Activated CD8-positive, alpha-beta T cell treated with anti-CD3 and anti-CD28 coated beads for 36 hours (primary cell): ENCODE data around the gene GGACT. TPM values are rescaled to one million over a fixed set of nuclear protein-coding genes. Genes with fewer than 3 reads are reported as not detected.
A peak's percentile ranks its signal among the peaks of the same experiment; 100 is the strongest.

Source experiments
- ATAC-seq: fragments of 200-7000 bp; cut with Tn5 transposase; one replicate; pipeline ENCODE4 v1.10.0; 2021; ENCODE audit warnings: mild to moderate bottlenecking, moderate library complexity
- CTCF ChIA-PET: fragments of 350-600 bp; sonication (Branson Sonifier 250); formaldehyde crosslinking; loops from one replicate; lab custom pipeline; 2021; ENCODE audit warnings: antibody characterized with exemption; lab: Charles Lee
- POLR2A ChIA-PET: fragments of 350-600 bp; sonication (Branson Sonifier 250); formaldehyde crosslinking; loops from one replicate; lab custom pipeline; 2021; ENCODE audit warnings: antibody characterized with exemption; lab: Charles Lee
- DNase-seq: peaks from one replicate; pipeline ENCODE4 v3.0.0-alpha.2; 2020
- H3K27ac Mint-ChIP-seq: one replicate; pipeline ENCODE4 v1.8.0; 2021; ENCODE audit warnings: mild to moderate bottlenecking, mixed read lengths
- H3K27me3 Mint-ChIP-seq: one replicate; pipeline ENCODE4 v1.8.0; 2021; ENCODE audit warnings: mixed read lengths
- H3K36me3 Mint-ChIP-seq: one replicate; pipeline ENCODE4 v1.8.0; 2021; ENCODE audit warnings: low read depth, mixed read lengths
- H3K4me1 Mint-ChIP-seq: one replicate; pipeline ENCODE4 v1.8.0; 2021; ENCODE audit warnings: low read depth, mixed read lengths
- H3K4me3 Mint-ChIP-seq: one replicate; pipeline ENCODE4 v1.8.0; 2021; ENCODE audit warnings: mild to moderate bottlenecking, moderate library complexity, mixed read lengths
- H3K9me3 Mint-ChIP-seq: one replicate; pipeline ENCODE4 v1.8.0; 2021; ENCODE audit warnings: mixed read lengths
- intact Hi-C: fragments of 100-400 bp; cut with micrococcal nuclease; formaldehyde crosslinking; loops from one replicate; pipeline ENCODE4 v1.10.0; 2022
- total RNA-seq, 2 experiments: library from RNA; stranded (reverse); gene quantifications; one replicate each; pipeline ENCODE4 v1.2.3, GENCODE V29; 2021
- TF ChIP-seq, protein P1 (sequence below): fragments of 200-600 bp; IDR thresholded peaks from one replicate; pipeline ENCODE4 v1.8.0; 2022; ENCODE audit warnings: antibody characterized with exemption, mild to moderate bottlenecking

The GGACT gene
- total RNA-seq, 2 experiments from 2014 or later: 4.0 to 5.3 TPM

DNA sequence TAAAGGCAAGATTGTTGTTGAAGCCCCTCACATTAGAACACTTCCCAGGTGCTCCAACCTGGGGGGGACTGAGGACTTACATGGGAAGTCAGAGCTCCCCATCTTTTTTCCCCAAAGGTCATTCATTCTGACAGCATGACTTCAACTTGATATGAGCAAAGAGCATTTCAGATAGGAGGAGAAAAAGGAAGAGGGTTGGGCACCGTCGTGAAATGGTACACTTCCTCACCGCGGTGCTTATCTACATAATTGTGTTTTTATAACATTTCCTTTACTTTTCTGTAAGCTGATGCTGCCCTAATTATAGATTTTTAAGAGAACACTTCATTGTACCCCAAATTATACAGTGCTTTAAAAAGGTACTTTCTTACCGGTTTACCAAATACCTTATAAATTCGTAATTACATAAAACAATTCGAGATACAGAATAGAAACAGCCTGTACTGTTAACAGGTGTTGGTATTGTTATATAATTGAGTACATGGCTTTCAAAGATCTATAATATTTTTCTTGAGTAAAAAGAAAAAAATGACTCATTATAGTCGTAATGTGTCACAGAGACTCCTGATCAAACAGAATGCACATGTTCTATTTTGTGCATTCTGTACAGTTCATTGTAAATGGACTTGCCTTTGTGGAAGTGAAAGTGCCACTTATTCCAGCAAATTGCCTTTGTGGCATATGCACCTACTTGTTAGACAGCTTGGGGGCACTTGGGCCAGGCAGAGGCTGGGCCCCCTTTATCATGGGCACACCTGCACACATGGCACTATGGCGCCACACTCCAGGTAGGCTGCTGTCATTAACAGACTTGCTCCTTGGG lies 81.8 kb downstream of the GGACT start:
- H3K9me3 Mint-ChIP-seq: no peaks in the 10 kb centered on the region
- CTCF ChIA-PET: interaction anchor here (0.8 to 1.6 kb wide), 3 partner anchors 8 to 850 kb away, joined by 3 to 5 read pairs (median 4); no protein-coding TSS in a partner anchor
- H3K27me3 Mint-ChIP-seq: peaks cover 1% of the 10 kb centered on the region
- TF ChIP-seq, protein P1, sequence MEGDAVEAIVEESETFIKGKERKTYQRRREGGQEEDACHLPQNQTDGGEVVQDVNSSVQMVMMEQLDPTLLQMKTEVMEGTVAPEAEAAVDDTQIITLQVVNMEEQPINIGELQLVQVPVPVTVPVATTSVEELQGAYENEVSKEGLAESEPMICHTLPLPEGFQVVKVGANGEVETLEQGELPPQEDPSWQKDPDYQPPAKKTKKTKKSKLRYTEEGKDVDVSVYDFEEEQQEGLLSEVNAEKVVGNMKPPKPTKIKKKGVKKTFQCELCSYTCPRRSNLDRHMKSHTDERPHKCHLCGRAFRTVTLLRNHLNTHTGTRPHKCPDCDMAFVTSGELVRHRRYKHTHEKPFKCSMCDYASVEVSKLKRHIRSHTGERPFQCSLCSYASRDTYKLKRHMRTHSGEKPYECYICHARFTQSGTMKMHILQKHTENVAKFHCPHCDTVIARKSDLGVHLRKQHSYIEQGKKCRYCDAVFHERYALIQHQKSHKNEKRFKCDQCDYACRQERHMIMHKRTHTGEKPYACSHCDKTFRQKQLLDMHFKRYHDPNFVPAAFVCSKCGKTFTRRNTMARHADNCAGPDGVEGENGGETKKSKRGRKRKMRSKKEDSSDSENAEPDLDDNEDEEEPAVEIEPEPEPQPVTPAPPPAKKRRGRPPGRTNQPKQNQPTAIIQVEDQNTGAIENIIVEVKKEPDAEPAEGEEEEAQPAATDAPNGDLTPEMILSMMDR: no peak
- intact Hi-C loops: no loop called here
- peak overlapping the region; percentile 55 for H3K4me3 Mint-ChIP-seq
- no peaks in the 10 kb centered on the region for H3K36me3 Mint-ChIP-seq
- H3K27ac Mint-ChIP-seq: peak overlapping the region; percentile 48
- peaks cover 19% of the 10 kb centered on the region for H3K4me1 Mint-ChIP-seq
- POLR2A ChIA-PET: no interaction called here
- DNase-seq (no peak), ATAC-seq (peak; percentile 63)

DNA sequence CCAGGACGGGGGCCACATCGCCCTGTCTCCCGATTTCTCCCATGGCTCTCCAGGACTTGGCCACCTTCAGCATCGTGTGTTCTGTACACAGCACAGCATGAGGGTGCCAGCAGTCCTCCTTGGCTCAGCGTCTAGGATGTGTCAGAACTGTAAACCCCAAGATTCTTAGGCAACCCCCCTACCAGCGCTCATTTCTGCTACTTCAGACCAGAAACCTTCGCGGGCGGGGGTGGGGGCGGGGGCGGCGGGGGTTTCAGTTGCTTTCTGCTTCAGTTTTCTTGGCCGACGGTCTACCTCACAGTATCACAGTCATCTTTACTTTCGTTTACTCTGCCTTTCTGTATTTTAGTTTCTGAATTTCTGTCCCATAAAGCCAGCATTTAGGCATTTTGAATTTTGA lies 82.4 kb downstream of the GGACT start:
- Mint-ChIP-seq H3K4me1 (peaks cover 19% of the 10 kb centered on the region), H3K4me3 (peak overlapping the region; percentile 55), H3K27ac (peak overlapping the region; percentile 67), H3K27me3 (peaks cover 1% of the 10 kb centered on the region), H3K9me3 (no peaks in the 10 kb centered on the region), H3K36me3 (no peaks in the 10 kb centered on the region)
- intact Hi-C loops: no loop called here
- peak; percentile 91 for ATAC-seq
- ChIA-PET POLR2A (no interaction called here), CTCF (interaction anchor here (0.9 to 1.6 kb wide), 2 partner anchors 590 to 850 kb away, joined by 3 to 5 read pairs; no protein-coding TSS in a partner anchor)
- TF ChIP-seq, protein P1: no peak
- peak; percentile 70 for DNase-seq

DNA sequence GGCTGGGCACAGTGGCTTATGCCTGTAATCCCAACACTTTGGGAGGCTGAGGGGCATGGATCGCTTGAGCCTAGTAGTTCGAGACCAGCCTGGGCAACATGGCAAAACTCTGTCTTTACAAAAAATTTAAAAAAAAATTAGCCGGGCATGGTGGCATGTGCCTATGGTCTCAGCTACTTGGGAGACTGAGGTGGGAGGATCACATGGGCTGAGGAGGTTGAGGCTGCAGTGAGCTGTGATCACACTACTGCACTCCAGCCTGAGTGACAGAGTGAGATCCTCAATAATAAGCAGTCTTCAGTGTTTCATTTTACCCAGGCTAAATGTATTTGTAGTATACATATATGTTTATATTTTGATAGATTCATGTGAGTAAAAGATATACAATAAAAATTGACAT lies 85.0 kb downstream of the GGACT start:
- Mint-ChIP-seq H3K9me3 (no peaks in the 10 kb centered on the region), H3K27me3 (peaks cover 1% of the 10 kb centered on the region), H3K36me3 (no peaks in the 10 kb centered on the region), H3K4me3 (no peak overlapping the region), H3K27ac (no peak overlapping the region), H3K4me1 (peaks cover 19% of the 10 kb centered on the region)
- TF ChIP-seq, protein P1: no peak
- ATAC-seq (no peak), DNase-seq (no peak)
- intact Hi-C loops: no loop called here
- POLR2A ChIA-PET: interaction anchor here (0.6 kb wide), 2 partner anchors 36 to 555 kb away, joined by 3 read pairs; no protein-coding TSS in a partner anchor
- CTCF ChIA-PET: no interaction called here

DNA sequence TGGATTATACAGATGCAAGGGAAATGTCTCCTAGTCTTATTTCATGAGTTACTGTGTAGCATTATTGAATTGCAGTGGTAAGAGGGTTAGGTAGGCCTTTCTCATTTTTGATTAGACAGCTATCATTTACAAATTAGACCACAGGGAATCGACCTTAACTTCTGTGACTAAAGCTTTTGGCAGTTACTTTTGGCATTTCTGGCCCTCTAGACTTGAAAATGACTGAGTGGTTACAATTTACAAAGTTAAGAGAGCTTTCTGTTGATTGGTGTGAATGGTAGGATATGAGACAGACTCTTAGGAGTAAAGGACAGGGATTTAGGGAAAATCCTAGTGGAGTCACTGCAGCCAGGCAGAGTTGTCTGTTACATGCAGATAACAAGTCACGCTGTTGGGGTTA lies 86.1 kb downstream of the GGACT start:
- TF ChIP-seq, protein P1: no peak
- Mint-ChIP-seq H3K4me3 (no peak overlapping the region), H3K4me1 (peaks cover 19% of the 10 kb centered on the region), H3K36me3 (no peaks in the 10 kb centered on the region), H3K27ac (no peak overlapping the region), H3K27me3 (peaks cover 1% of the 10 kb centered on the region), H3K9me3 (no peaks in the 10 kb centered on the region)
- ATAC-seq (no peak), DNase-seq (no peak)
- ChIA-PET POLR2A (no interaction called here), CTCF (interaction anchor here (0.7 kb wide), 1 partner anchor 602 kb away, joined by 3 read pairs; no protein-coding TSS in a partner anchor)
- intact Hi-C loops: no loop called here

DNA sequence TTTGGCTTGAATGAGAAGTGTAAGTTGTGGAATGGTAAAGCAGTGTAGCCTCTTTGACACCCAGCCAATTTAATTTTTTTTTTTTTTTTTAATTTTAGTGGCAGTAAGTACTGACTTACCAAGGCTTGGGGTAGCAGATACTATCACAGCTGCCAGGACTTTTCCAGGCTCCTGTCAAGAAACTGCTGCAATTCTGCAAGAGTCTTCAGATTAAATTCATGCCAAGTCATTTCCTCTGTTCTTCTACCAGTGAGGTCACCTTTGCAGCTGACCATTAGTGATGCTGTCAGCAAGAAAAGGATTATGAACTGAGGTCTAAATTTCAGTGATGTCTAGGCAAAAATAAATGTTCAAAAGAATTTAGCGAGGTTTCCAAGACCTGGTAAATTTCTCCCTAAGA lies 91.2 kb downstream of the GGACT start:
- intact Hi-C loops: no loop called here
- no peaks in the 10 kb centered on the region for H3K27me3 Mint-ChIP-seq
- peaks cover 5% of the 10 kb centered on the region for H3K36me3 Mint-ChIP-seq
- DNase-seq: no peak
- TF ChIP-seq, protein P1: no peak
- no peak for ATAC-seq
- H3K4me3 Mint-ChIP-seq: no peak overlapping the region
- no peaks in the 10 kb centered on the region for H3K9me3 Mint-ChIP-seq
- H3K4me1 Mint-ChIP-seq: no peaks in the 10 kb centered on the region
- no peak overlapping the region for H3K27ac Mint-ChIP-seq
- ChIA-PET POLR2A (no interaction called here), CTCF (interaction anchor here (2.0 kb wide), 1 partner anchor 18 kb away, joined by 5 read pairs; no protein-coding TSS in a partner anchor)
